ENCODE data around the gene PXT1. TPM values are rescaled to one million over a fixed set of nuclear protein-coding genes. Genes with fewer than 3 reads are reported as not detected.

PXT1 gene
- total and polyA plus RNA-seq, 2 experiments from 2014 or later: not detected

GRCh38 chr6:36467625-36468024, 25.0 kb upstream of the PXT1 start:
- WGBS (ENCODE audit: low lambda C conversion rate, missing lambda C conversion rate): 100% methylated on average over 3 of the region's 3 CpGs
- peaks cover 91% of the 10 kb centered on the region for H3K79me2 ChIP-seq
- DNase-seq (ENCODE audit: low spot score): no peak
- no peaks in the 10 kb centered on the region for H3K9me2 ChIP-seq (replicated peaks; ENCODE audit: insufficient read depth)
- no peaks in the 10 kb centered on the region for H3K36me3 ChIP-seq (replicated peaks; ENCODE audit: insufficient read depth, low read depth)
- H3K27ac ChIP-seq: no peak overlapping the region
- H3K27me3 ChIP-seq: no peaks in the 10 kb centered on the region
- H3K4me3 ChIP-seq: no peak overlapping the region
- H3K9me3 ChIP-seq (ENCODE audit: low read depth): no peaks in the 10 kb centered on the region
- H3K4me1 ChIP-seq (ENCODE audit: insufficient read depth): no peaks in the 10 kb centered on the region
- TF ChIP-seq CTCF (IDR thresholded peaks at IDR 0.05; ENCODE audit: poor library complexity): no peak
- no peak for TF ChIP-seq EZH2phosphoT487 (IDR thresholded peaks at IDR 0.05; ENCODE audit: low read depth, severe bottlenecking, unreplicated experiment)
- TF ChIP-seq EZH2 (IDR thresholded peaks at IDR 0.05; ENCODE audit: borderline replicate concordance): no peak
- H2AFZ ChIP-seq: no peak overlapping the region
- no peak overlapping the region for H3K4me2 ChIP-seq
- H4K20me1 ChIP-seq (ENCODE audit: insufficient read depth, poor library complexity, severe bottlenecking): peaks cover 23% of the 10 kb centered on the region

GRCh38 chr6:36464233-36464632, 21.6 kb upstream of the PXT1 start:
- Histone ChIP-seq H2AFZ (no peak overlapping the region), H3K27ac (no peak overlapping the region), H3K79me2 (peaks cover 98% of the 10 kb centered on the region), H3K27me3 (no peaks in the 10 kb centered on the region), H3K4me2 (no peak overlapping the region), H3K4me3 (no peak overlapping the region), H4K20me1 (ENCODE audit: insufficient read depth, poor library complexity, severe bottlenecking) (peaks cover 44% of the 10 kb centered on the region), H3K4me1 (ENCODE audit: insufficient read depth) (peaks cover 4% of the 10 kb centered on the region), H3K36me3 (replicated peaks; ENCODE audit: insufficient read depth, low read depth) (no peaks in the 10 kb centered on the region), H3K9me3 (ENCODE audit: low read depth) (no peaks in the 10 kb centered on the region), H3K9me2 (replicated peaks; ENCODE audit: insufficient read depth) (no peaks in the 10 kb centered on the region)
- WGBS (ENCODE audit: low lambda C conversion rate, missing lambda C conversion rate): 100% methylated on average over 1 of the region's 1 CpG
- no peak for DNase-seq (ENCODE audit: low spot score)
- no peak for TF ChIP-seq CTCF (IDR thresholded peaks at IDR 0.05; ENCODE audit: poor library complexity)
- no peak for TF ChIP-seq EZH2 (IDR thresholded peaks at IDR 0.05; ENCODE audit: borderline replicate concordance)
- TF ChIP-seq EZH2phosphoT487 (IDR thresholded peaks at IDR 0.05; ENCODE audit: low read depth, severe bottlenecking, unreplicated experiment): no peak

- Histone ChIP-seq H3K4me3 (no peak overlapping the region), H3K4me2 (no peak overlapping the region), H4K20me1 (ENCODE audit: insufficient read depth, poor library complexity, severe bottlenecking) (peaks cover 46% of the 10 kb centered on the region), H3K79me2 (peaks cover 98% of the 10 kb centered on the region), H2AFZ (no peak overlapping the region), H3K27ac (no peak overlapping the region), H3K9me2 (replicated peaks; ENCODE audit: insufficient read depth) (no peaks in the 10 kb centered on the region), H3K9me3 (ENCODE audit: low read depth) (no peaks in the 10 kb centered on the region), H3K36me3 (replicated peaks; ENCODE audit: insufficient read depth, low read depth) (no peaks in the 10 kb centered on the region), H3K27me3 (no peaks in the 10 kb centered on the region), H3K4me1 (ENCODE audit: insufficient read depth) (peaks cover 4% of the 10 kb centered on the region)
- no peak for DNase-seq (ENCODE audit: low spot score)
- TF ChIP-seq EZH2 (IDR thresholded peaks at IDR 0.05; ENCODE audit: borderline replicate concordance) (no peak), CTCF (IDR thresholded peaks at IDR 0.05; ENCODE audit: poor library complexity) (no peak), EZH2phosphoT487 (IDR thresholded peaks at IDR 0.05; ENCODE audit: low read depth, severe bottlenecking, unreplicated experiment) (no peak)
- 74% methylated on average over 1 of the region's 1 CpG for WGBS (ENCODE audit: low lambda C conversion rate, missing lambda C conversion rate)
These were observed 21.0 kb upstream of the PXT1 start for GRCh38 chr6:36463676-36464075.

GRCh38 chr6:36461646-36462045, 19.0 kb upstream of the PXT1 start:
- no peak overlapping the region for H3K4me3 ChIP-seq
- H3K4me2 ChIP-seq: no peak overlapping the region
- peaks cover 4% of the 10 kb centered on the region for H3K4me1 ChIP-seq (ENCODE audit: insufficient read depth)
- H3K27me3 ChIP-seq: no peaks in the 10 kb centered on the region
- H4K20me1 ChIP-seq (ENCODE audit: insufficient read depth, poor library complexity, severe bottlenecking): peaks cover 37% of the 10 kb centered on the region
- H3K9me3 ChIP-seq (ENCODE audit: low read depth): no peaks in the 10 kb centered on the region
- H3K36me3 ChIP-seq (replicated peaks; ENCODE audit: insufficient read depth, low read depth): no peaks in the 10 kb centered on the region
- WGBS (ENCODE audit: low lambda C conversion rate, missing lambda C conversion rate): 60% methylated on average over 3 of the region's 3 CpGs
- no peak for DNase-seq (ENCODE audit: low spot score)
- no peak for TF ChIP-seq CTCF (IDR thresholded peaks at IDR 0.05; ENCODE audit: poor library complexity)
- no peaks in the 10 kb centered on the region for H3K9me2 ChIP-seq (replicated peaks; ENCODE audit: insufficient read depth)
- no peak overlapping the region for H3K27ac ChIP-seq
- H3K79me2 ChIP-seq: peaks cover 100% of the 10 kb centered on the region
- no peak overlapping the region for H2AFZ ChIP-seq
